Kidney epithelial cell (primary cell): Measurements from ENCODE around the gene HEXD. TPM values are rescaled to one million over a fixed set of nuclear protein-coding genes. Genes with fewer than 3 reads are reported as not detected.

Experiments used
- DNase-seq: peaks from one replicate; pipeline ENCODE4 v3.0.0-alpha.2; 2010; ENCODE audit warnings: low read depth
- H3K27me3 ChIP-seq: 2 replicates; pipeline ENCODE4 v1.6.0; 2011; ENCODE audit warnings: low read length; ENCODE audit not compliant: control insufficient read depth, insufficient read depth
- H3K36me3 ChIP-seq: 2 replicates; pipeline ENCODE4 v1.5.1; 2011; ENCODE audit warnings: low read length; ENCODE audit not compliant: control insufficient read depth, insufficient read depth
- H3K4me3 ChIP-seq: 2 replicates; pipeline ENCODE4 v1.5.1; 2011; ENCODE audit warnings: low read depth, mild to moderate bottlenecking, control low read depth, low read length
- total RNA-seq: library from RNA; depleted of rRNA; stranded (reverse); fragments of >200 nt; gene quantifications from 2 replicates; pipeline ENCODE4 v1.2.3, GENCODE V29; 2015
- TF ChIP-seq, protein P1 (sequence below): IDR thresholded peaks from 2 replicates; pipeline ENCODE4 v1.5.1; 2011; ENCODE audit warnings: mild to moderate bottlenecking, moderate library complexity, low read length, control low read depth, inconsistent platforms; ENCODE audit not compliant: insufficient read depth, poor library complexity, severe bottlenecking

The HEXD gene
- total RNA-seq, 1 donor from 2014 or later = 18.5 TPM

DNA sequence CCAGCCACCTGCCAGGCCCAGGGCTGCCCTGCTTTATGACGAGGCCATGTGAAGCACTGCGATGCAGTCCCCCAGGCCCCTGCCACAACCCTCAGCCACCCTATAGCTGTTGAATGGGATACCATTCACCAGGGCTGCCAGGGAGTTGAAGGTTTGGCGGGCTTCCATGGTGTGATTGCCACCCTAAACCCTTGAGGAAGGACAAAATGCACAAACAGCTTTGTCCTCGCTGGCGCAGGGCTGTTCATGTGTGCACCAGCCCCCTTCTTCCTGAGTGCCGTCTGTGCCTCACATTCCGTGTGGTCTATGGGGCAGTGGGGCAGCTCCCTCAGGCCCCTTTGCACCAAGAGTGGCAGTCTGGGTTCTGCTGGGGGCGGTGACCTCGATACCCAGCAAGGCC lies 65.7 kb downstream of the HEXD start:
- DNase-seq = no peak
- no peaks in the 10 kb centered on the region for H3K27me3 ChIP-seq
- no peak overlapping the region for H3K4me3 ChIP-seq
- peaks cover 1% of the 10 kb centered on the region for H3K36me3 ChIP-seq
- TF ChIP-seq, protein P1, sequence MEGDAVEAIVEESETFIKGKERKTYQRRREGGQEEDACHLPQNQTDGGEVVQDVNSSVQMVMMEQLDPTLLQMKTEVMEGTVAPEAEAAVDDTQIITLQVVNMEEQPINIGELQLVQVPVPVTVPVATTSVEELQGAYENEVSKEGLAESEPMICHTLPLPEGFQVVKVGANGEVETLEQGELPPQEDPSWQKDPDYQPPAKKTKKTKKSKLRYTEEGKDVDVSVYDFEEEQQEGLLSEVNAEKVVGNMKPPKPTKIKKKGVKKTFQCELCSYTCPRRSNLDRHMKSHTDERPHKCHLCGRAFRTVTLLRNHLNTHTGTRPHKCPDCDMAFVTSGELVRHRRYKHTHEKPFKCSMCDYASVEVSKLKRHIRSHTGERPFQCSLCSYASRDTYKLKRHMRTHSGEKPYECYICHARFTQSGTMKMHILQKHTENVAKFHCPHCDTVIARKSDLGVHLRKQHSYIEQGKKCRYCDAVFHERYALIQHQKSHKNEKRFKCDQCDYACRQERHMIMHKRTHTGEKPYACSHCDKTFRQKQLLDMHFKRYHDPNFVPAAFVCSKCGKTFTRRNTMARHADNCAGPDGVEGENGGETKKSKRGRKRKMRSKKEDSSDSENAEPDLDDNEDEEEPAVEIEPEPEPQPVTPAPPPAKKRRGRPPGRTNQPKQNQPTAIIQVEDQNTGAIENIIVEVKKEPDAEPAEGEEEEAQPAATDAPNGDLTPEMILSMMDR = no peak

GRCh38 chr17:82486231-82487094 lies 68.3 kb downstream of the HEXD start:
- no peak for DNase-seq
- TF ChIP-seq, protein P1 = no peak
- Histone ChIP-seq H3K27me3 (no peaks in the 10 kb centered on the region), H3K36me3 (no peaks in the 10 kb centered on the region), H3K4me3 (no peak overlapping the region)

- H3K36me3 ChIP-seq = no peaks in the 10 kb centered on the region
- no peak overlapping the region for H3K4me3 ChIP-seq
- H3K27me3 ChIP-seq = no peaks in the 10 kb centered on the region
- TF ChIP-seq, protein P1 = no peak
- no peak for DNase-seq
These were observed 69.8 kb downstream of the HEXD start for GRCh38 chr17:82487910-82488309.

- Histone ChIP-seq H3K36me3 (no peaks in the 10 kb centered on the region), H3K4me3 (no peak overlapping the region), H3K27me3 (no peaks in the 10 kb centered on the region)
- no peak for DNase-seq
- TF ChIP-seq, protein P1 = no peak
These were observed 71.0 kb downstream of the HEXD start for GRCh38 chr17:82489117-82489516.

DNA sequence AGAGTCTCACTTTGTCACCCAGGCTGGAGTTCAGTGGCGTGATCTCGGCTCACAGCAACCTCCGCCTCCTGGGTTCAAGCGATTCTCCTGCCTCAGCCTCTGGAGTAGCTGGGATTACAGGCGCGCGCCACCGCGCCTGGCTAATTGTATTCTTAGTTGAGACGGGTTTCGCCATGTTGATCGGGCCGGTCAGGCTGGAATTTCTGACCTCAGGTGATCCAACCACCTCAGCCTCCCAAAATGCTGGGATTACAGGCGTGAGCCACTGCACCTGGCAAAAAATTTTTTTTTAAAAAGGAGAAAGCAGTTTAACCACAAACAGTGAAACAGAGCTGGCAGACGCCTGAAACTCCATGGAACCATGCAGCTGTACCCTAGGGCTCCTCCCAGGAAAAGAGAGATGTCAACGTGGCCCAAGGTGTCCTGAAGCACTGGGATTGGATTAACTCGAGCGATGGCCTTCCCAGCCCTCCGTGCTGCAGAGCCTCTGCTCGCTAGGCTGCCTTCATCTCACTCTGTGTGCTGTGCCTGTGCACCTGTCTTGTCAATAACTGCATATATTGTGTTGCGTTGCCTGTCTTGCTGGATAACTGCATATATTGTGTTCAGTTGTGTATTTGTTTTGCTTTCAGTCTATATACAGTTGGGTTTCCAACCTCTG lies 71.8 kb downstream of the HEXD start:
- no peak for DNase-seq
- Histone ChIP-seq H3K4me3 (no peak overlapping the region), H3K27me3 (no peaks in the 10 kb centered on the region), H3K36me3 (no peaks in the 10 kb centered on the region)
- TF ChIP-seq, protein P1 = no peak
